PC-9 (cell line): Measurements from ENCODE around the gene DOCK2.

Source experiments
- EZH2 ChIP-seq: fragments of 200-600 bp; sonication (generic); IDR thresholded peaks from 2 replicates; pipeline ENCODE4 v1.8.0; 2017; ENCODE audit warnings: antibody characterized with exemption, low read depth
- TF ChIP-seq, protein P1 (sequence below): fragments of 200-600 bp; sonication (generic); conservative IDR thresholded peaks from 2 replicates; pipeline ENCODE4 v1.6.1; 2017; ENCODE audit warnings: mixed run types, antibody characterized with exemption, mild to moderate bottlenecking, moderate library complexity

DNA sequence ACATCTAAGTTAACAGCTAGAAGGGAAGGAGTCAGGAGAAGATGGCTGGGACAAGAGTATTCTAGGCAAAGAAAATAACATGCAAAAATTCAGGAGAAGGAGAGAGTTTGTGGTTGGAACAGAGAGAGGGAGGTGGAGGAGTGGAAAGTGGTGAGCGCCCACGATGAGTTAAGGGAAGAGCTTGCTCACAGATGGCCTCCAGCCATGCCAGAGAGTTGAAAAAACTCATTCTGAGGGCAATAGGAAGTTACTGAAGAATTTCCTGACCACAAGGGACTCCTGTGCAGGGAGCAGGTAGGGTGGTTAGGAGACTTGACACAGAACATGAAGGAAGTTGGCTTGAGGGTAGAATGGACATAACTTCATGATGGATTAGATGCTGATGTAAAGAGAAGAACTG is 159.7 kb downstream of the DOCK2 start:
- TF ChIP-seq, protein P1, sequence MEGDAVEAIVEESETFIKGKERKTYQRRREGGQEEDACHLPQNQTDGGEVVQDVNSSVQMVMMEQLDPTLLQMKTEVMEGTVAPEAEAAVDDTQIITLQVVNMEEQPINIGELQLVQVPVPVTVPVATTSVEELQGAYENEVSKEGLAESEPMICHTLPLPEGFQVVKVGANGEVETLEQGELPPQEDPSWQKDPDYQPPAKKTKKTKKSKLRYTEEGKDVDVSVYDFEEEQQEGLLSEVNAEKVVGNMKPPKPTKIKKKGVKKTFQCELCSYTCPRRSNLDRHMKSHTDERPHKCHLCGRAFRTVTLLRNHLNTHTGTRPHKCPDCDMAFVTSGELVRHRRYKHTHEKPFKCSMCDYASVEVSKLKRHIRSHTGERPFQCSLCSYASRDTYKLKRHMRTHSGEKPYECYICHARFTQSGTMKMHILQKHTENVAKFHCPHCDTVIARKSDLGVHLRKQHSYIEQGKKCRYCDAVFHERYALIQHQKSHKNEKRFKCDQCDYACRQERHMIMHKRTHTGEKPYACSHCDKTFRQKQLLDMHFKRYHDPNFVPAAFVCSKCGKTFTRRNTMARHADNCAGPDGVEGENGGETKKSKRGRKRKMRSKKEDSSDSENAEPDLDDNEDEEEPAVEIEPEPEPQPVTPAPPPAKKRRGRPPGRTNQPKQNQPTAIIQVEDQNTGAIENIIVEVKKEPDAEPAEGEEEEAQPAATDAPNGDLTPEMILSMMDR = no peak
- no peak for TF ChIP-seq EZH2
